ENCODE results near the gene DHRS7. TPM values are rescaled to one million over a fixed set of nuclear protein-coding genes. Genes with fewer than 3 reads are reported as not detected.

Gene DHRS7
- total and polyA plus RNA-seq, 2 experiments from 2014 or later, result 39.3 to 39.4 TPM

- TF ChIP-seq, protein P1, sequence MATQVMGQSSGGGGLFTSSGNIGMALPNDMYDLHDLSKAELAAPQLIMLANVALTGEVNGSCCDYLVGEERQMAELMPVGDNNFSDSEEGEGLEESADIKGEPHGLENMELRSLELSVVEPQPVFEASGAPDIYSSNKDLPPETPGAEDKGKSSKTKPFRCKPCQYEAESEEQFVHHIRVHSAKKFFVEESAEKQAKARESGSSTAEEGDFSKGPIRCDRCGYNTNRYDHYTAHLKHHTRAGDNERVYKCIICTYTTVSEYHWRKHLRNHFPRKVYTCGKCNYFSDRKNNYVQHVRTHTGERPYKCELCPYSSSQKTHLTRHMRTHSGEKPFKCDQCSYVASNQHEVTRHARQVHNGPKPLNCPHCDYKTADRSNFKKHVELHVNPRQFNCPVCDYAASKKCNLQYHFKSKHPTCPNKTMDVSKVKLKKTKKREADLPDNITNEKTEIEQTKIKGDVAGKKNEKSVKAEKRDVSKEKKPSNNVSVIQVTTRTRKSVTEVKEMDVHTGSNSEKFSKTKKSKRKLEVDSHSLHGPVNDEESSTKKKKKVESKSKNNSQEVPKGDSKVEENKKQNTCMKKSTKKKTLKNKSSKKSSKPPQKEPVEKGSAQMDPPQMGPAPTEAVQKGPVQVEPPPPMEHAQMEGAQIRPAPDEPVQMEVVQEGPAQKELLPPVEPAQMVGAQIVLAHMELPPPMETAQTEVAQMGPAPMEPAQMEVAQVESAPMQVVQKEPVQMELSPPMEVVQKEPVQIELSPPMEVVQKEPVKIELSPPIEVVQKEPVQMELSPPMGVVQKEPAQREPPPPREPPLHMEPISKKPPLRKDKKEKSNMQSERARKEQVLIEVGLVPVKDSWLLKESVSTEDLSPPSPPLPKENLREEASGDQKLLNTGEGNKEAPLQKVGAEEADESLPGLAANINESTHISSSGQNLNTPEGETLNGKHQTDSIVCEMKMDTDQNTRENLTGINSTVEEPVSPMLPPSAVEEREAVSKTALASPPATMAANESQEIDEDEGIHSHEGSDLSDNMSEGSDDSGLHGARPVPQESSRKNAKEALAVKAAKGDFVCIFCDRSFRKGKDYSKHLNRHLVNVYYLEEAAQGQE (IDR thresholded peaks at IDR 0.05; ENCODE audit: unreplicated experiment), result no peak
- TF ChIP-seq ZNF331 (CRISPR knock-in tag; IDR thresholded peaks at IDR 0.05; ENCODE audit: low read depth), result no peak
- TF ChIP-seq STAT1 (IDR thresholded peaks at IDR 0.05; ENCODE audit: unreplicated experiment), result no peak
- TF ChIP-seq, protein P2, sequence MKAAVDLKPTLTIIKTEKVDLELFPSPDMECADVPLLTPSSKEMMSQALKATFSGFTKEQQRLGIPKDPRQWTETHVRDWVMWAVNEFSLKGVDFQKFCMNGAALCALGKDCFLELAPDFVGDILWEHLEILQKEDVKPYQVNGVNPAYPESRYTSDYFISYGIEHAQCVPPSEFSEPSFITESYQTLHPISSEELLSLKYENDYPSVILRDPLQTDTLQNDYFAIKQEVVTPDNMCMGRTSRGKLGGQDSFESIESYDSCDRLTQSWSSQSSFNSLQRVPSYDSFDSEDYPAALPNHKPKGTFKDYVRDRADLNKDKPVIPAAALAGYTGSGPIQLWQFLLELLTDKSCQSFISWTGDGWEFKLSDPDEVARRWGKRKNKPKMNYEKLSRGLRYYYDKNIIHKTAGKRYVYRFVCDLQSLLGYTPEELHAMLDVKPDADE (IDR thresholded peaks at IDR 0.05), result no peak
- TF ChIP-seq CTCF (conservative IDR thresholded peaks at IDR 0.05; ENCODE audit: low read depth in 2 of 2), result no peak
- no peak for TF ChIP-seq EZH2 (IDR thresholded peaks at IDR 0.05; ENCODE audit: low read depth, unreplicated experiment)
- no peak for TF ChIP-seq NANOG (IDR thresholded peaks at IDR 0.05; ENCODE audit: borderline replicate concordance)
These were observed 22.9 kb upstream of the DHRS7 start (continued) for GRCh38 chr14:60188115-60188514.

DNA sequence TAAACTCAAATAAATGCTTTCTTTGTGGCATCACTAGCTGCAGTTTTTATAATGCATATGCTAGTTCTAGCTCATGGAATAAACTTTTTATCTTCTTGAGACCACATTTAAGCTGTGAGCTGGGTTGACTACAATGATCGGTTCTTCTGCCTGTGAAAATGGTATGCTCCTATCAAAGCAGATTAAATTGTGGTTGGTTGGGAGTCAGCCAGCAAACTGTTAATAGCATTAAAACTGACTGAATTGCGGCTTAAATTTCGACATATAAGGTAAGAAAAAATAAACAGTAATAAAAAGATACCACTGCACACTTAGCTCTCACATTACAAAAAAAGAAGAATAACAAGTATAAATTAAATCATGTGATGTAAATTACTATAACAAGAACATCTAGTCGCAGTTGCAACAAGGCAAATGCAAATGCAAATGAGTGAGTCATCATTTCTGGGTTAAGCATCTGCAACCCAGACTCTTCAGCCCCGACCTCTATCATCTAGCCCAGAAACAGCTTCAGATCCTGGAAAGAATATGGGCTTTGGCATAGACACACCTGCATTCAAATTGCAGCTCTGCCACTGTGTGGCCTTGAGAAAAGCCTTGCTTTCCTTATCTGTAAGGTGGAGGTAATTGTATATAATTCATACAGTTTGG is 19.8 kb upstream of the DHRS7 start:
- Histone ChIP-seq H3F3A (replicated peaks; ENCODE audit: low read depth) (no peaks in the 10 kb centered on the region), H3K27ac (ENCODE audit: low read depth) (no peak overlapping the region), H3K36me3 (ENCODE audit: insufficient read depth) (no peaks in the 10 kb centered on the region), H3K4me3 (no peak overlapping the region), H3K27me3 (ENCODE audit: insufficient read depth) (no peaks in the 10 kb centered on the region), H2AFZ (no peak overlapping the region), H3K9me2 (ENCODE audit: insufficient read depth) (no peaks in the 10 kb centered on the region), H3K4me2 (no peak overlapping the region), H4K20me1 (replicated peaks; ENCODE audit: insufficient read depth) (no peaks in the 10 kb centered on the region), H3K79me2 (replicated peaks; ENCODE audit: insufficient read depth) (no peaks in the 10 kb centered on the region), H3K4me1 (ENCODE audit: insufficient read depth) (no peaks in the 10 kb centered on the region)
- Mint-ChIP-seq H3K27me3 (ENCODE audit: insufficient read depth, low read depth, poor library complexity) (no peaks in the 10 kb centered on the region), H3K9me3 (no peaks in the 10 kb centered on the region), H3K4me3 (no peak overlapping the region), H3K27ac (no peak overlapping the region), H3K36me3 (ENCODE audit: low read depth) (no peaks in the 10 kb centered on the region), H3K4me1 (peaks cover 10% of the 10 kb centered on the region)
- DNase-seq (ENCODE audit: low spot score) (no peak), ATAC-seq (no peak)
- TF ChIP-seq EZH2phosphoT487 (IDR thresholded peaks at IDR 0.05; ENCODE audit: unreplicated experiment), result no peak
- TF ChIP-seq, protein P1 (IDR thresholded peaks at IDR 0.05; ENCODE audit: unreplicated experiment), result no peak
- no peak for TF ChIP-seq JUNB (IDR thresholded peaks at IDR 0.05; ENCODE audit: unreplicated experiment)
- TF ChIP-seq CREB1 (CRISPR knock-in tag; IDR thresholded peaks at IDR 0.05; ENCODE audit: low read depth), result no peak
- no peak for TF ChIP-seq POLR2AphosphoS5 (IDR thresholded peaks at IDR 0.05; ENCODE audit: low read depth)
